GM19193 (cell line): ENCODE data around the gene FMNL1.

Experiments used
- POLR2A ChIP-seq: IDR thresholded peaks from 4 replicates; pipeline ENCODE4 v1.6.1; 2011; ENCODE audit not compliant: insufficient read depth, insufficient read length; ENCODE audit errors: extremely low read depth

Gene FMNL1

DNA sequence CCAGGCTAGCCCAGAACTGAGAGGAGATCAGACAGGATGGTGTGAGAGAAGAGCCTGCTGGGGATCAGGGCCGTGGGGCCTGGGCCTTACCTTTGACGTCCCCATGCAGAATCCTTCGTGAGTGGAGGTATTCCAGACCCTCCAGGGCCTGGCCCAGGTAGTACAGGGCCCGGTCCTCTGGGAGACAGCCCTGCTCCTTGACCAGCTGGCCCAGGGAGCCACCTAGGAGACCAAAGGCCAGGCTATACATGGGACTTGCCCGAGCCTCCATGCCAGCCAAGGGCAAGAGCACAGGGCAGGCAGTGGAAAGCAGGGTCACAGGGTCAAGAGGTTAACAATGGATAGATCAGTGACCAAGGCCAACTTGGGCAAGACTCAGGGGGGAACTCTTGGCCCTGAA lies 52.3 kb downstream of the FMNL1 start:
- no peak for TF ChIP-seq POLR2A

DNA sequence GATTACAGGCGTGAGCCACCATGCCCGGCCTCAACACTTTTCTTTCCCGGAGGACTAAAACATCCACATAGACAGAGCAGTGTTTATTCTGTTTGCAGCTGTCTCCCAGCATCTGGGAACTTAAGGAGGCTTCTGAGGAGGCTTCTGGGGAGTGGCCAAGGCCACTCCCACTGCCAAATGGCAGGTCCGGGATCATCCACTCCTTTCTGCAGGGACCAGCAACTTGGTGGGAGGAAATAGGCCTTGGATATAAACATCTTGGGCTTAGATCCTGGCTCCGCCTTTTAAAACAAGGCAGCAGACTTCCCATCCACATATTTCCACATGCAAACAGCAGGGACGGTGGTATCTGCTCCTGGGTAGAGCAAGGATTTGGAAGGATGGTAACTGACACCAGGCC lies 54.3 kb downstream of the FMNL1 start:
- no peak for TF ChIP-seq POLR2A

DNA sequence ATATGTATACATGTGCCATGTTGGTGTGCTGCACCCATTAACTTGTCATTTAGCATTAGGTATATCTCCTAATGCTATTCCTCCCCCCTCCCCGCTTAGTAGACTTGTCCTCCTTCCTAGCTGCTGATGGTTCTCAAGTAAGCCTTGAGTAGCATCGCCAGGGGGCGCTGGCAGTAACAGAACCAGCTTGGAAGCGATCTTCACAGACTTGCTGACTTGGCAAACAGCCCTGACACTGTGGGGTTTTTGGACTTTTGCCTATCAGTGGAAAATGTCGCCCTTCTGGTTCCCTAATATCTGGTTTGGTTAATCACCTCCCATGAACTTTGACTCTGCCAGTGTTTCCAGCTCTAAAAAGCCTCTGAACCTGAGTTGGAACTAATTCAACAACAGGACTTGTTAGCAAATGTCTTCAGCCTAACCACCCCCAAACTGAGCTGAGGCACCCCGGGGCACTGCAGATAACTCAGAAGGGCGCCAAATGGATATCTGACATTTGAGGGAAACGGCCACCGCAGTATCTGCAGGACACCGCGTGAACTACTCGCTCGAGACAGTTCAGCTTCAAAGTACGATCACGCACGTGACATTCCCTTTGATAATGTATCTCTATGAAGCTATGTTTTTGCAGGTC lies 55.6 kb downstream of the FMNL1 start:
- no peak for TF ChIP-seq POLR2A

DNA sequence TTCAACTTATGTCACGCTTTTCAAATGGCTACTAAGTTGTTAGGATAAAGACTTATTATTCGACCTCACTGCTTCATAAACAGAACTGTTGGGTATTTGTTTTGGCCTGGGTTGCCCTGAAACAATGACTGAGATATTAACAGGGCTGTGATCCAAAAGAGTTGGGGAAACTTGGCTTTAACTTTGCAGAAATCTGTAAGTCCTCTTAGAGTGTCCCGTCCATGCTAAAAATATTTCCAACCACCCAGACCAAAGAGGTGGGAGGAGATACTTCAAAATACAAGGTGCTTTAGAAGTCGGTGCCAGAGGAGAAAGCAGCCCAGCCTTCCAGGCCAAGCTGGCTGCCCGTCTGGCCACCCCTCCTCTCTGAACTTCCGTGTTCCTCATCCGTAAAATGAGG lies 56.3 kb downstream of the FMNL1 start:
- TF ChIP-seq POLR2A, result no peak

DNA sequence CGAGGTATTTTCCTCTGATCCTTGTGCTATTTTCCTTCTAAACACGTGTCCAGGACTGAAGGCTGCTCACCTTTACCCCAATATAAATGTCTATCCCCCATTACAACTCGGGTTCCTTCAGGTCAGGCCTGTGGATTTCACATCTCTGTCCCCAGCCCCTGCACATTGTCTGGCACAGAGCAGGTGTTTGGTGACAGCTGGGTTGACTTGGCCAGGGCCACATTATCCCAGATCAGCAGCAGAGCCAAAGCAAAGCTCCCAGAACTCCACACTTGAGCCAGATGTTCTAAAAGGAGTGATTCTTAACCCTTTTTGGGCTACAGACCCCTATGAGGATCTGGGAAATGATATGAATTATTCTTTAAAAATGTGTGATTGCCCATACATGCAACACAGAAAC lies 58.2 kb downstream of the FMNL1 start:
- TF ChIP-seq POLR2A, result no peak

DNA sequence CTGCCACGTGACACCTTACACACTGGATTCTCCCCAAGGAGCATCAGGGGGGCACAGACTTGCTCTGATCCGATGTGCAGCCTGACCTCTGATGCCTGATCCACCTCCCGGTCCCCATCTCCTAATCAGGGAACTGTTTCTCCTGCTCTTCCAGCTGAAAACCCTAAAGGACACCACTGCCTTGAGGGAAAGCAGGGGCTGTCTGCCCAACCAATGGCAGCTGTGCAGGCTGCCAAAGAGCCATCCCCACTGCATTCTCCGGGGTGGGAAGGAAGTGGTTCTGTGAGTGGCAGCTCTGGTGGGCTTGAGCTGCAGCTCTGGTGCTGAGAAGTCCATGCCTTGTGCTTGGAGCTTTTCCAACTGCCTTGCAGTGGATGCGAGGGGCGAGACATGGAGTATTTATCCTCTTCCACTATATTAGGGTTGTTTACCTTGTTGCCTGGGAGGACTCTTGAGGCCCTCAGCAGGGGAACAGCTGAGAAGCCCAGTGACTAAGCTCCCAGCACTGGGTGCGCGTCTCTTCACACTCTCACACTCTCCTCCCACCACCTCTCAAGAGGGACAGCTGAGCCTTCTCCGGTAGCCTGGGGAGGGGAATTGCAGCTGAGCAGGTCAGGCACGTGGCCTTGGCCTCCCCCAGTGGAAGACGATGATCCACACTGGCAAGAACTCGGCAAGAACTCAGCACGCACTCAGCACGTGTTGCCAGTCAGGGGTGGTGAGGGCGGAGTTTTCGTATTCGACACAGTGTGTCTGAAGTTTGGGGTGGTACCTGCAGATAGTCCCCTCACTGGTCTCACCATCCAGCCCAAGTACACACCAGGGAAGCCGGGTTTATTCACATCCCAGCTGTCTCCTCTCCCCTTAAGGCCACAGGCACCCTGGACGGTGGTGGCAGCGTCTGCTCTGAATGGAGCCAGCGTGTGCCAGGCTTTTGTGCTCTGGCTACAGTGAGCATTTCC lies 61.3 kb downstream of the FMNL1 start:
- no peak for TF ChIP-seq POLR2A

DNA sequence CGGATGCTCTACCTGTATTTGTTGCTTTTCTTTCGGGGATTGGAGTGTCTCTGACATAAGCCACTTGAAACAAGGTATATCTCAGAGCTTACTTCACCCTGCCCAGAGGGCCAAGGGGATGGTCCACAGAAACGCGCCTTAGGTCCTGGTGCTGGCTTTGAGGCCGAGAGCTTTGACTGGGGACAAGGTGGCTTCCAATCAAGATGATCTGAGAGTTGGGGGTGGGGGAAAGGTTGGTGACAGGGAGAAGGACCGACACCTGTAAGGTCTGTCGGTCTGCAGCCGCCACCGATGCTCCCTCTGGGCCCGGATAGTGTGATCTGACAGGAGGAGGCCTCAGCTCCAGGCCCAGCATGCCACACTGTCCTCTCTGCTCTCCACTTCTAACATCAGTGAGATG lies 62.0 kb downstream of the FMNL1 start:
- TF ChIP-seq POLR2A, result no peak

DNA sequence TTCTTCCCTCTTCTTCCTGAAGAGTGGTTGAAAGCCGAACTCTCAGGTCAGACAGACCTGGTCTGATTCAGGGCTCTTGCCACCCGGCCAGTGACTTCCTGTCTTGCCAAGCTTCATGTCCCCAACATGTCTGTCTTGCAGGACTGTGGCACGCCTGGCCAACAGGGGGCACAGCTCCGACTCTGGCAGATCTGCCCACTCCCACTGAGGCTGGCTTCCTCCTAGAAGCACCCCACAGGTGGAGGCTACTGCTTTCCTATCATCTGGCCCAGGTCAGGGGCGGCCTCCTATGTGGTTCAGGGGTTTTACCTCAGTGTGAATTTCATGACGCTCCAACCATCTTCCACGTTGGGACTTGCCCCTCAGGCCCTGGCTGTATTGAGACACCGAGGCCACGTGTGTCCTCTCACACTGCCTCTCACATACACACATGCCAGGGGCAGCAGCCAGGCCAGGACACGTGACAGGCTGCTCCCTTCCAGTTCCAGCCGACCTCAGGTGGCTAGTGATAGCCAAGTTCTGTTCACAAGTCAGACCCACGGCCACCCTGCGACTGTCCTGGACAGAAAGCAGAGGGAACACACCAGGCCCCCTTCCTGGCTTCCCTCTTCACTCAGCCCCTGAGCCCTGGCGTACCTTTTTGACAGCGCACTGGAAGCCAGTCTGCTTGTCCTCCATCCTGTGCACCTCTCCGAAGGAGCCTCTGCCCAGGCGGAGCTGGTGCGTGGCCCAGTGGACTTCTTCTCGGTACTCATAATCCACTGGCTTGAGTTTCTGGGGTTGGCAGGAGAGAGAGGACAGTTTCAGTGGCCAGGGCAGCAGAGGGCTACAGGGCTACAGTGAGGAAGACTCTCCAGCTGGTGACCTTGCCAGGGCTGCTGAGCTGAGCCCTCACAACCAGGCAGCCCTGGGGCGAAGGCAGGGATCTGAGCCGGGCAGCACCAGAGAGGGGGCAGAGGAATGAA lies 62.8 kb downstream of the FMNL1 start:
- TF ChIP-seq POLR2A, result no peak

DNA sequence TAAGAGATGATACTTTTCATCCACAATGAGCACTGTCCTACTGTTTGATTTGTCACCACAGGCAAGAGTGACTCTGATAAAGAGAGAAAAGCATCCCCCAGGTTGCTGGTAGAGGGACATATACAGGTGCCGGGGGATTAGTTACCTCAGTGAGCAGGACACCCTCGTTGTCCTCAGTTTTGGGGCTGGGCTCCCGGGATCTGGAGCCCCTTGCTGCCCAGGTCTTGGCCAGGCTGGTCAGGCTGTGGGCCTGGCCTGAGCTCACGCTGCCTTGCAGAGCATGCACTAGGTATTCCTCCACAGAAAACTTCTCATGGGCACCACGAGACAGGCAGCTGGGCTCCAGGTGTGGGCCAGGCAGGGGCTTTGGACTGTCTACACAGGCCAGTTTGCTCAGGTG lies 64.6 kb downstream of the FMNL1 start:
- TF ChIP-seq POLR2A, result no peak

DNA sequence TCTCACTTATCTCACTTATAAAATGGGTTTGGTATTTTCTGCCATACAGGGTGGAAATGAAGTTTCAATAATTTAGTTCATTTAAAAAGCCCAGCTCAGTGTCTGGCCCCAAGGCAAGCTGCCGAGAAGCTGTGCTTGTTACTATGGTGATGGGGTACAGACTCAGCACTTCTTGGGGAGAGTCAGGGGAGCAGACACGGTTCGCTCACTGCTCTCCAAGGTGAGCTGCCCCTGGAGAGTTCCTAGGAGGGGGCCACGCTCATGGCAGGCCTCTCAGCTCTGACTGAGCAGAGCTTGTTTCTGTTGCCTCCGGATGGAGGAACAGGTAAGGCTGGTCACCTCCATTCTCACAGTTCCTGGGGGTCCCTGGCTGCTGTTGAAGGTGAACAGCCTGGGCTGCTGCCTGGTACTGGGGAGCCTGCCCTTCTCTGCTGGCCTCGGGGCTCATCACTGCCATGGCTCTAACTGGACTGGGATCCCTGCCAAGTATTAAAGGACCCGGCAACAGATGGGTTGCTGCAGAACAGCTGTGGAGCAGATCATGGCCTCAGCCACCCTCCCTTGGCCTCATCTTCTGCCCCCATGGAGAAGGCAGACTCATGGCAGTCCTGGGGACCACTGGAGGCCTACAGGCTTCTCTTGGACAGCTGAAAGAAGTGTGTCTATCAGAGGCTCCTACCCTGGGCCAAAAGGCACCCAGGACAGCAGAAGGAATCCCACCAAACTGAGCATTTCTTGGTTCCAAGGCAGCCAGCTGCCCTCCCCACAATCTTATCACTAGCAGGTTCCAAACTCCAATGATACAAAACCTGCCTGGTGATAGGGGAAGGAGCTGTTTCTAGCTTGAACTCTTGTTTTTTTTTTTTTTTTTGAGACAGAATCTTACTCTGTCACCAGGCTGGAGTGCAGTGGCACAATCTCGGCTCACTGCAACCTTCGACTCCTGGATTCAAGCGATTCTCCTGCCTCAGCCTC lies 66.1 kb downstream of the FMNL1 start:
- no peak for TF ChIP-seq POLR2A

DNA sequence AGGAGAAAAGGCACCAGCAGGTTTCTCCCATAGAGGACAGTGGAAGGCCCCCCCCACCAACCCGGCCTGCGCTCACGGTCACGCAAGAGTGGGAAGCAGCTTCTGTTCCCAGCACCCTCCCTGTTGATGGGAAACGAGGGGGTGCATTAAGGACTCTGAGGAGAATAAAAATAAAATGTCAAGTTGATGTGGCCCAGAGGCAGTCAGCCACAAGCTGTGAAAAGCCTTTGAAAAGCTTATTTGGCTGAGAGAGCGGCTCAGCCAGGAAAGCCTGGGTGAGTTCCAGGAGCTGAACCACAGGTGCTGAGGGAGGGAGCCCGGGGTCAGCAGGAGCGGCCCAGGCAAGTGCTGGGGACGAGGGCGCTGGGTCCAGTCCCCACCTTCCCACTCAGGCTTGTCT lies 67.1 kb downstream of the FMNL1 start:
- no peak for TF ChIP-seq POLR2A

DNA sequence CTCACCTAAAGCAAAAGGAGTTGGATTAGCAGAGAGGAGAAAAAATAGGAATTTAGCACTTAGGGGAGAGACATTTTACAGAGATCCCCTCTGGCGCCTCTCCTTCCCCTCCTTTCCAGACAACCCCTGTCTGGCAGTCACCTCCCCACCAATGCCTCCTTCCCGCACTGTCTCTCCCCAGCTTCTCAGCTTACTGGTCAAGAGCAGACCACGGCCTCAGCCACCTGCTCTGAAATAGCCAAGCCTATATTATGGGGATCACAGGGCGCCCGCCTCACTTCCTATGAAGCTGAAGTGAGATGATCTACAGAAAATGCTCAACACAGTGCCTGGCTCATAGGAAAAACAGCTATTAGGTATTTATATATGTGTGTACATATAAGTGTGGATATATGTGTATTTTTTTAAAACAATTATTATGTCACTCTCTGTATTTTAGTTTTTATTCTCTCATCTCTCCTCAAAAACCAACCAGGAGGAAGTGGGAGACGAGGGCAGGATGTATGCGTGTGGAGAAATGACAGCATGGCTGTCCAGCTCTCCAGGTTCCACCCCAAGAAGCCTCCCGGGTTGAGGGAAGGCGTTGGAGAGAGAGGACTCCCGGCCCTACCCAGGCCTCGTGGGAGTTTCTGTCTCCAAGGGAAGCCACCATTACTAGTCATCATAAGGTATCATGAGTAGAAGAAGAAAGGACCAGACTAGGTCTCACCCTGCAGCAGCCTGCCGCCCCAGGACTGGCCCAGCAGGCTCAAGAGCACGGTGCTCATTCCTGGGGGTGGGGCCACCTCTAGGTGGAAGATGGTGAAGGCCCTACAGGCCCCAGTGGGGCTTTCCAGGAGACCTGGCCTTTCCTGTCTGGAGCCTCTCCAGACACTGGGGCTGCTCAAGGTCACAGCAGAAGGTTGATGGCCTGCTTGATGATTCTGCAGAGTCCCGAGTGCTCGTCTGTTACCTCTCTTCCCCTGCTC lies 67.9 kb downstream of the FMNL1 start:
- TF ChIP-seq POLR2A, result no peak

DNA sequence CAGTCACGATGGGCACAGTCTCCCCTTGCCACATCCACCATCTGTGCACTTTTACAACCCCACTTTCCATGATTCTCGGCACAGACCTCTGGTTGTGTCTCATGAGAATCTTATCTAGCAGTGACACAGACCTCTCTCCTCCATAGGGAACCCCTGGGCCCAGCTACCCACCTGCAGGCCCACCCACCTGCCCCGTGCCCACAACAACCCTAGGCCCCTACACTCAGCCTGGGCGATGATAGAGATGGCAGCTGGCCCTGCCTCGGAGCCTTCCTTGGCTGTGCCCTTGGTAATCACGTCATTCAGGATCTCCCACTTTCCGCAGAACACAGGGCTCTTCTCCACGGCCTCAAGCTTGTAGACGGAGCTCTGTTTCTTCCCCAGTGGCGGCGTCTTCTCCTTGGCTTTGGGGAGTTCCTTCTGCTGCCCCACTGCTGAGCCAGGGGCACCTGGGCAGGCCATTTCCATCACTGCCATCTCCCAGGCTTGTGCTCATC lies 68.6 kb downstream of the FMNL1 start:
- no peak for TF ChIP-seq POLR2A
